Measurements from ENCODE around the gene LAMA2.

DNA sequence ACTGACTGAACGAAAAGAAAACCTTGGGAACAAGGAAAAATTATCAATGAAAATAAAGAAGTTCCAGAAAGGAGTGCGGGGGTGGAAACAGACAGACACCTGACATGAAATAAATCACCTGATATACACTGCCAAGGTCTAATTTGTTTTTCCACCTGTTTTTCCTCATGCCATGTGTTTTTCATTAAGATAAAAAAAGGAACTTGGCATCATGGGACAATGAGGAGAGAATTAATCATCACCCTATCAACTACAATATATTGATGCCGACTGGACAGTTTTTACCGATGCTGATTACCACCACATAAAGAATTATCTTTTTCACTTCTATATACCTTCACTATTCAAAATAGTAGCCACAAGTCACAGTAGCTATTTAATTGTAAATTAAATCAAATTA is 593.9 kb downstream of the LAMA2 start:
- TF ChIP-seq CTCF (IDR thresholded peaks at IDR 0.05; ENCODE audit: low read length) (no peak), EZH2 (optimal IDR thresholded peaks at IDR 0.05; ENCODE audit: low read depth, low read length) (no peak), EZH2phosphoT487 (IDR thresholded peaks at IDR 0.05; ENCODE audit: low read length) (no peak)
